Epithelial cell of esophagus (primary cell): ENCODE results near the gene PLEKHG2.

Source experiments
- DNase-seq: peaks from one replicate; pipeline ENCODE4 v3.0.0; 2010; ENCODE audit warnings: low read depth
- H3K4me3 ChIP-seq: 2 replicates; pipeline ENCODE4 v1.5.1; 2011; ENCODE audit warnings: mild to moderate bottlenecking, low read length, control low read depth
- TF ChIP-seq, protein P1 (sequence below): IDR thresholded peaks from 2 replicates; pipeline ENCODE4 v1.5.1; 2011; ENCODE audit warnings: low read depth, mild to moderate bottlenecking, low read length, control low read depth, inconsistent platforms; ENCODE audit not compliant: insufficient read depth; ENCODE audit errors: missing control alignments

PLEKHG2 gene

GRCh38 chr19:39417463-39418181, 5.2 kb downstream of the PLEKHG2 start:
- H3K4me3 ChIP-seq, result no peak overlapping the region
- TF ChIP-seq, protein P1, sequence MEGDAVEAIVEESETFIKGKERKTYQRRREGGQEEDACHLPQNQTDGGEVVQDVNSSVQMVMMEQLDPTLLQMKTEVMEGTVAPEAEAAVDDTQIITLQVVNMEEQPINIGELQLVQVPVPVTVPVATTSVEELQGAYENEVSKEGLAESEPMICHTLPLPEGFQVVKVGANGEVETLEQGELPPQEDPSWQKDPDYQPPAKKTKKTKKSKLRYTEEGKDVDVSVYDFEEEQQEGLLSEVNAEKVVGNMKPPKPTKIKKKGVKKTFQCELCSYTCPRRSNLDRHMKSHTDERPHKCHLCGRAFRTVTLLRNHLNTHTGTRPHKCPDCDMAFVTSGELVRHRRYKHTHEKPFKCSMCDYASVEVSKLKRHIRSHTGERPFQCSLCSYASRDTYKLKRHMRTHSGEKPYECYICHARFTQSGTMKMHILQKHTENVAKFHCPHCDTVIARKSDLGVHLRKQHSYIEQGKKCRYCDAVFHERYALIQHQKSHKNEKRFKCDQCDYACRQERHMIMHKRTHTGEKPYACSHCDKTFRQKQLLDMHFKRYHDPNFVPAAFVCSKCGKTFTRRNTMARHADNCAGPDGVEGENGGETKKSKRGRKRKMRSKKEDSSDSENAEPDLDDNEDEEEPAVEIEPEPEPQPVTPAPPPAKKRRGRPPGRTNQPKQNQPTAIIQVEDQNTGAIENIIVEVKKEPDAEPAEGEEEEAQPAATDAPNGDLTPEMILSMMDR, result no peak
- DNase-seq, result no peak

DNA sequence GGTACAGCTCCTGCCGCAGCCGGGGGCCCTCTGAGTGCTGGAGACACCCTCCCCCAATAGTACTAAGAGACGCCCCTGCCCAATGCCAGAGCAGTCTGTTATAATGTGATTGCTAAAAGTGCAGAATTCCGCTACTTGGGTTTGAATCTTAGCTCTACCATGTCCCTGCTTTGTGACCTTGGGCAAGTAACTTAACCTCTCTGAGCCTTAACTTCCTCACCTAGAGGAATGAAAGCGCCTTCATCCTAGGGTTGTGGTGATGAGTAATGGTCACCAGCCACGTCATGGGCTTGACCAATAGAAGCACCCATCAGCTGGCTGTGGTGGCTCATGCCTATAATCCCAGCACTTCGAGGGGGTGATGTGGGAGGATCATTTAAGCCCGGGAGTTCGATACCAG, 6.5 kb downstream of the PLEKHG2 start:
- no peak overlapping the region for H3K4me3 ChIP-seq
- TF ChIP-seq, protein P1, result no peak
- DNase-seq, result no peak

DNA sequence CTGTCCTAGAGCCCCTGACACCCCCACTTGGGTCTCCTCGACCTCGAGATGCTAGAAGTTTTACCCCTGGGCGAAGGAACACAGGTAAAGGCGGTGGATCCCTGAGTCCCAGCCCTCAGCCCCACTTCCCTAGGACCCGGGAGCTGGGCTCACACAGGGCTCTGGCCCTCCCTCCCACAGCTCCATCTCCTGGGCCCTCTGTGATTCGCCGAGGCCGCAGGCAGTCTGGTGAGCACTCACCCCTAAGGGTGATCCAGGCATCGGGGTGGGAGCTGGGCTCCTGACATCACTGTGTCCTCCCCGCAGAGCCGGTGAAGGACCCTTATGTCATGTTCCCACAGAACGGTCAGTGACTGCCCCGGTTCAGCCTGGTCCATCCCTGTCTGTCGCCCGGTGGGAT, 8.3 kb downstream of the PLEKHG2 start:
- H3K4me3 ChIP-seq, result no peak overlapping the region
- DNase-seq, result no peak
- TF ChIP-seq, protein P1, result no peak

DNA sequence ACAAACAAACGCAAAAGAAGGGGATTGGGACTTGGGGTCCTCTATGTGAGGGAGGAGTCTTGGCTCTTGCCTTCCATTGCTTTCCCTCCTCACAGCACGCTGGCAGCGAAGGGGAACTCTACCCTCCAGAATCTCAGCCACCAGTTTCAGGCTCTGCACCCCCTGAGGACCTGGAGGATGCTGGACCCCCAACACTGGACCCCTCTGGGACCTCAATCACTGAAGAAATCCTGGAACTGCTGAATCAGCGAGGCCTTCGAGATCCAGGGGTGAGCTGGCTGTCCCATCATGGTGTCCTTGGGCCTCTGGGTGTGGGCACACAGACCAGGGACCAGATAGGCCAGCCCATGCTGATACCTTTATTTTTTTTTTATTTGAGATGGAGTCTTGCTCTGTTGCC, 9.6 kb downstream of the PLEKHG2 start:
- TF ChIP-seq, protein P1, result no peak
- DNase-seq, result no peak
- H3K4me3 ChIP-seq, result no peak overlapping the region

DNA sequence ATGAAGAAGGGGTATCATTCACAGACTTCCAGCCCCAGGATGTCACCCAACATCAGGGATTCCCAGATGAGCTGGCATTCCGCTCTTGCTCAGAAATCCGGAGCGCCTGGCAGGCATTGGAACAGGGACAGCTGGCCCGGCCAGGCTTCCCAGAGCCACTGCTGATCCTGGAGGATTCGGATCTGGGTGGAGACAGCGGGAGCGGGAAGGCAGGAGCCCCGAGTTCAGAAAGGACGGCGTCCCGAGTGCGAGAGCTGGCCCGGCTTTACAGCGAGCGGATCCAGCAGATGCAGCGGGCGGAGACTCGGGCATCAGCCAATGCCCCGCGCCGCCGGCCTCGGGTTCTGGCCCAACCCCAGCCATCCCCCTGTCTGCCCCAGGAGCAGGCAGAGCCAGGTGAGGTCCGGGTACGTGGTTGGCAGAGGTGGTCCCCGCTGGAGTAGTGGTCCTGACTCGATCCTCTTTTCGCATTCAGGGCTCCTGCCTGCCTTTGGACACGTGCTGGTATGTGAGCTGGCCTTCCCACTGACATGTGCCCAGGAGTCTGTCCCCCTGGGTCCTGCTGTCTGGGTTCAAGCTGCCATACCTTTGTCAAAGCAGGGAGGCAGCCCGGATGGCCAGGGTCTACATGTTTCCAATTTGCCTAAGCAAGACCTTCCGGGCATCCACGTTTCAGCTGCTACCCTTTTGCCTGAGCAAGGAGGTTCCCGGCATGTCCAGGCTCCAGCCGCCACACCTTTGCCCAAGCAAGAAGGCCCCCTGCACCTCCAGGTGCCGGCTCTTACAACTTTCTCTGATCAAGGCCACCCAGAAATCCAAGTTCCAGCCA, 11.0 kb downstream of the PLEKHG2 start:
- TF ChIP-seq, protein P1, result no peak
- no peak for DNase-seq
- H3K4me3 ChIP-seq, result no peak overlapping the region

DNA sequence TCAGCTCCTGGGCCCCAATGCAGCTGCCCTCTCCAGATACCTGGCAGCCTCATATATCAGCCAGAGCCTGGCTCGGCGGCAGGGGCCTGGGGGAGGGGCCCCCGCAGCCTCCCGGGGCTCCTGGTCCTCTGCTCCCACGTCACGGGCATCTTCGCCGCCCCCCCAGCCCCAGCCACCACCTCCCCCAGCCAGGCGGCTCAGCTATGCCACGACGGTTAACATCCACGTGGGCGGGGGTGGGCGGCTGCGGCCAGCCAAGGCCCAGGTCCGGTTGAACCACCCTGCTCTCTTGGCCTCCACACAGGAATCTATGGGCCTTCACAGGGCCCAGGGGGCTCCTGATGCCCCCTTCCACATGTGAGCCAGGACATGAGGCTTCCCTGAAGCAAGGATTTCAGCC, 12.5 kb downstream of the PLEKHG2 start:
- no peak for DNase-seq
- no peak overlapping the region for H3K4me3 ChIP-seq
- TF ChIP-seq, protein P1, result no peak

DNA sequence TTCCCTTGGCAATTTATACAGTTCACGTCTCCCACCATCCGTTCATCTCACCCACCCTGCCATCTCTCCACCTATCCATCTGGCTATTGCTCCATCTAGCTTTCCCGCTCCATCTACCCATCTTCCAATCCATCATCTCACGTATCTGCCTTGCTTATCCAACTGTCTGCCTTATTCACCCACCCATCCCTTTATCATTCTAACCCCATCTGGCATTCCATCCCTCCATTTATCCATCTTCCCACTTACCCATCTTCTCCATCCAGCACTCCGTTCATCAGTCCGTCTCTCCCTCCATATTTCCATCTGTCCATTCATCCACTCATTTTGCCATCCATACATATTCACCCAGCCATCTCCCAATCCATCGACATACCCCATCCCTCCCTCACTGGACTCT, 13.3 kb downstream of the PLEKHG2 start:
- DNase-seq, result no peak
- H3K4me3 ChIP-seq, result no peak overlapping the region
- TF ChIP-seq, protein P1, result no peak
